HepG2 (cell line): Measurements from ENCODE around the gene CD300LF. TPM values are rescaled to one million over a fixed set of nuclear protein-coding genes. Genes with fewer than 3 reads are reported as not detected.

ENCODE experiments used
- CENPT ChIP-seq: sonication (generic); formaldehyde crosslinking; IDR thresholded peaks from 2 replicates; pipeline ENCODE4 v1.8.0; 2022; ENCODE audit warnings: low read depth, mild to moderate bottlenecking, moderate library complexity, missing genetic modification reagents
- DNMT1 ChIP-seq: sonication (generic); formaldehyde crosslinking; IDR thresholded peaks from 2 replicates; pipeline ENCODE4 v1.5.1; 2020; ENCODE audit warnings: mild to moderate bottlenecking, missing genetic modification reagents
- FOXK2 ChIP-seq: fragments of 450-650 bp; IDR thresholded peaks from 2 replicates; pipeline ENCODE4 v1.6.1; 2016
- GMEB1 ChIP-seq: sonication (generic); formaldehyde crosslinking; IDR thresholded peaks from 2 replicates; pipeline ENCODE4 v1.5.1; 2020; ENCODE audit warnings: missing genetic modification reagents, mild to moderate bottlenecking, borderline replicate concordance
- HDAC6 ChIP-seq: fragments of 200-600 bp; sonication (generic); IDR thresholded peaks from 2 replicates; pipeline ENCODE4 v1.7.0; 2017; ENCODE audit warnings: mild to moderate bottlenecking, antibody characterized with exemption, low read length, low read depth
- MEIS2 ChIP-seq: sonication (generic); formaldehyde crosslinking; IDR thresholded peaks from 2 replicates; pipeline ENCODE4 v1.9.0; 2021; ENCODE audit warnings: mild to moderate bottlenecking, missing genetic modification reagents
- MXI1 ChIP-seq: IDR thresholded peaks from 3 replicates; pipeline ENCODE4 v1.6.1; 2012; ENCODE audit warnings: low read depth, low read length, inconsistent platforms, borderline replicate concordance
- MYNN ChIP-seq: sonication (generic); formaldehyde crosslinking; IDR thresholded peaks from 2 replicates; pipeline ENCODE4 v1.4.0; 2020; ENCODE audit warnings: mild to moderate bottlenecking, low read depth, missing genetic modification reagents
- NFRKB ChIP-seq: fragments of 450-650 bp; IDR thresholded peaks from 2 replicates; pipeline ENCODE4 v1.6.1; 2017
- RELA ChIP-seq: sonication (generic); formaldehyde crosslinking; IDR thresholded peaks from 2 replicates; pipeline ENCODE4 v1.4.0; 2020; ENCODE audit warnings: missing genetic modification reagents
- RFX1 ChIP-seq: fragments of 450-650 bp; IDR thresholded peaks from 2 replicates; pipeline ENCODE4 v1.6.1; 2017
- SAFB2 ChIP-seq: sonication (generic); formaldehyde crosslinking; IDR thresholded peaks from 2 replicates; pipeline ENCODE4 v1.5.1; 2020; ENCODE audit warnings: missing genetic modification reagents, low read depth, mild to moderate bottlenecking, borderline replicate concordance
- SMARCE1 ChIP-seq: fragments of 450-650 bp; IDR thresholded peaks from 2 replicates; pipeline ENCODE4 v1.6.1; 2017; ENCODE audit warnings: borderline replicate concordance
- STAG1 ChIP-seq: sonication (generic); formaldehyde crosslinking; IDR thresholded peaks from 2 replicates; pipeline ENCODE4 v1.4.0; 2020; ENCODE audit warnings: missing genetic modification reagents
- TCF7L2 ChIP-seq: IDR thresholded peaks from 2 replicates; pipeline ENCODE4 v1.6.1; 2011; ENCODE audit warnings: mild to moderate bottlenecking, low read depth, low read length, moderate library complexity
- ZNF143 ChIP-seq: sonication (generic); formaldehyde crosslinking; IDR thresholded peaks from 2 replicates; pipeline ENCODE4 v1.4.0; 2020; ENCODE audit warnings: missing genetic modification reagents
- ZNF256 ChIP-seq: sonication (generic); formaldehyde crosslinking; conservative IDR thresholded peaks from 2 replicates; pipeline ENCODE4 v1.4.0; 2020; ENCODE audit warnings: missing genetic modification reagents
- ZNF350 ChIP-seq: sonication (generic); formaldehyde crosslinking; IDR thresholded peaks from 2 replicates; pipeline ENCODE4 v1.4.0; 2020; ENCODE audit warnings: mild to moderate bottlenecking, low read depth, missing genetic modification reagents, borderline replicate concordance
- ZNF430 ChIP-seq: sonication (generic); formaldehyde crosslinking; IDR thresholded peaks from 2 replicates; pipeline ENCODE4 v1.9.0; 2021; ENCODE audit warnings: mild to moderate bottlenecking, missing genetic modification reagents
- ZNF589 ChIP-seq: sonication (generic); formaldehyde crosslinking; conservative IDR thresholded peaks from 2 replicates; pipeline ENCODE4 v1.8.0; 2022; ENCODE audit warnings: mild to moderate bottlenecking, moderate library complexity, missing genetic modification reagents
- polyA plus RNA-seq, 8 experiments: library from polyadenylated mRNA; depleted of rRNA in 3 of 8; stranded (reverse) in 7 of 8; unstranded in 1 of 8; fragments of >200 nt; fragmentation: Illumina TruSeq in 4 of 8; extraction: Trizol in 4 of 8; gene quantifications; 2 replicates each; pipeline versions ENCODE4 v1.2.1 to v1.2.3, GENCODE V29; 2011 to 2016; ENCODE audit warnings: low read depth in 4 of 8, missing spikeins in 1 of 8, mixed read lengths in 1 of 8; ENCODE audit not compliant: insufficient read depth in 1 of 8
- total RNA-seq, 5 experiments: library from RNA; depleted of rRNA; stranded (reverse); fragments of >200 nt; fragmentation: Illumina TruSeq; extraction: Trizol; gene quantifications; 2 replicates each; pipeline ENCODE4 v1.2.3, GENCODE V29; 2016; ENCODE audit warnings: low read depth in 1 of 5
- TF ChIP-seq, protein P1 (sequence below): sonication (generic); IDR thresholded peaks from 2 replicates; pipeline ENCODE4 v1.6.1; 2016; ENCODE audit warnings: low read depth, borderline replicate concordance
- TF ChIP-seq, protein P2 (sequence below): sonication (generic); formaldehyde crosslinking; conservative IDR thresholded peaks from 2 replicates; pipeline ENCODE4 v1.4.0; 2020; ENCODE audit warnings: missing genetic modification reagents
- TF ChIP-seq, protein P3 (sequence below): sonication (generic); formaldehyde crosslinking; IDR thresholded peaks from 2 replicates; pipeline ENCODE4 v1.5.0; 2020; ENCODE audit warnings: missing genetic modification reagents
- TF ChIP-seq, protein P4 (sequence below): sonication (generic); formaldehyde crosslinking; IDR thresholded peaks from 2 replicates; pipeline ENCODE4 v1.4.0; 2020; ENCODE audit warnings: missing genetic modification reagents

The CD300LF gene
- total and polyA plus RNA-seq, 2 of the 13 experiments (the other 11 are each of a cell fraction or from before 2014, with no cell fraction given) = not detected

GRCh38 chr17:74757931-74758847 is 45.5 kb upstream of the CD300LF start (continued):
- TF ChIP-seq, protein P1, sequence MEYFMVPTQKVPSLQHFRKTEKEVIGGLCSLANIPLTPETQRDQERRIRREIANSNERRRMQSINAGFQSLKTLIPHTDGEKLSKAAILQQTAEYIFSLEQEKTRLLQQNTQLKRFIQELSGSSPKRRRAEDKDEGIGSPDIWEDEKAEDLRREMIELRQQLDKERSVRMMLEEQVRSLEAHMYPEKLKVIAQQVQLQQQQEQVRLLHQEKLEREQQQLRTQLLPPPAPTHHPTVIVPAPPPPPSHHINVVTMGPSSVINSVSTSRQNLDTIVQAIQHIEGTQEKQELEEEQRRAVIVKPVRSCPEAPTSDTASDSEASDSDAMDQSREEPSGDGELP = peak; percentile 51; the same call in 1 of the 2 replicates
- TF ChIP-seq FOXK2 = no peak
- no peak for TF ChIP-seq MYNN
- no peak for TF ChIP-seq ZNF143 (CRISPR knock-in tag)
- TF ChIP-seq ZNF430 (CRISPR knock-in tag) = no peak
- no peak for TF ChIP-seq RFX1
- TF ChIP-seq, protein P2, sequence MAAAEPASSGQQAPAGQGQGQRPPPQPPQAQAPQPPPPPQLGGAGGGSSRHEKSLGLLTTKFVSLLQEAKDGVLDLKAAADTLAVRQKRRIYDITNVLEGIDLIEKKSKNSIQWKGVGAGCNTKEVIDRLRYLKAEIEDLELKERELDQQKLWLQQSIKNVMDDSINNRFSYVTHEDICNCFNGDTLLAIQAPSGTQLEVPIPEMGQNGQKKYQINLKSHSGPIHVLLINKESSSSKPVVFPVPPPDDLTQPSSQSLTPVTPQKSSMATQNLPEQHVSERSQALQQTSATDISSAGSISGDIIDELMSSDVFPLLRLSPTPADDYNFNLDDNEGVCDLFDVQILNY (CRISPR knock-in tag) = no peak
- no peak for TF ChIP-seq TCF7L2
- no peak for TF ChIP-seq NFRKB
- TF ChIP-seq, protein P3, sequence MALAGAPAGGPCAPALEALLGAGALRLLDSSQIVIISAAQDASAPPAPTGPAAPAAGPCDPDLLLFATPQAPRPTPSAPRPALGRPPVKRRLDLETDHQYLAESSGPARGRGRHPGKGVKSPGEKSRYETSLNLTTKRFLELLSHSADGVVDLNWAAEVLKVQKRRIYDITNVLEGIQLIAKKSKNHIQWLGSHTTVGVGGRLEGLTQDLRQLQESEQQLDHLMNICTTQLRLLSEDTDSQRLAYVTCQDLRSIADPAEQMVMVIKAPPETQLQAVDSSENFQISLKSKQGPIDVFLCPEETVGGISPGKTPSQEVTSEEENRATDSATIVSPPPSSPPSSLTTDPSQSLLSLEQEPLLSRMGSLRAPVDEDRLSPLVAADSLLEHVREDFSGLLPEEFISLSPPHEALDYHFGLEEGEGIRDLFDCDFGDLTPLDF (CRISPR knock-in tag) = no peak
- TF ChIP-seq, protein P4, sequence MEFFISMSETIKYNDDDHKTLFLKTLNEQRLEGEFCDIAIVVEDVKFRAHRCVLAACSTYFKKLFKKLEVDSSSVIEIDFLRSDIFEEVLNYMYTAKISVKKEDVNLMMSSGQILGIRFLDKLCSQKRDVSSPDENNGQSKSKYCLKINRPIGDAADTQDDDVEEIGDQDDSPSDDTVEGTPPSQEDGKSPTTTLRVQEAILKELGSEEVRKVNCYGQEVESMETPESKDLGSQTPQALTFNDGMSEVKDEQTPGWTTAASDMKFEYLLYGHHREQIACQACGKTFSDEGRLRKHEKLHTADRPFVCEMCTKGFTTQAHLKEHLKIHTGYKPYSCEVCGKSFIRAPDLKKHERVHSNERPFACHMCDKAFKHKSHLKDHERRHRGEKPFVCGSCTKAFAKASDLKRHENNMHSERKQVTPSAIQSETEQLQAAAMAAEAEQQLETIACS = no peak
- no peak for TF ChIP-seq SAFB2 (CRISPR knock-in tag)
- no peak for TF ChIP-seq ZNF256
- no peak for TF ChIP-seq HDAC6
- TF ChIP-seq ZNF350 = no peak
- no peak for TF ChIP-seq RELA (CRISPR knock-in tag)
- TF ChIP-seq STAG1 (CRISPR knock-in tag) = no peak
- TF ChIP-seq CENPT (CRISPR knock-in tag) = no peak
- TF ChIP-seq MEIS2 (CRISPR knock-in tag) = no peak
- no peak for TF ChIP-seq DNMT1 (CRISPR knock-in tag)
- TF ChIP-seq SMARCE1 = no peak
- TF ChIP-seq MXI1 = no peak
- no peak for TF ChIP-seq GMEB1
- TF ChIP-seq ZNF589 (CRISPR knock-in tag) = no peak
